Activated B cell treated with CpG ODN at 0.5 μM for 24 hours (primary cell): ENCODE data around the gene ZNF547. TPM values are rescaled to one million over a fixed set of nuclear protein-coding genes. Genes with fewer than 3 reads are reported as not detected.
A peak's percentile ranks its signal among the peaks of the same experiment; 100 is the strongest.

ENCODE experiments used
- ATAC-seq: fragments of 200-7000 bp; cut with Tn5 transposase; one replicate; pipeline ENCODE4 v1.10.0; 2021; ENCODE audit warnings: low read depth, mild to moderate bottlenecking, moderate library complexity
- CTCF ChIA-PET: fragments of 350-600 bp; sonication (Branson Sonifier 250); formaldehyde crosslinking; loops from one replicate; lab custom pipeline; 2021; ENCODE audit warnings: antibody characterized with exemption; lab: Charles Lee
- POLR2A ChIA-PET: fragments of 350-600 bp; sonication (Branson Sonifier 250); formaldehyde crosslinking; loops from one replicate; lab custom pipeline; 2021; ENCODE audit warnings: antibody characterized with exemption; lab: Charles Lee
- DNase-seq: peaks from one replicate; pipeline ENCODE4 v3.0.0; 2022
- H3K27ac Mint-ChIP-seq: one replicate; pipeline ENCODE4 v1.8.0; 2020; ENCODE audit warnings: mixed read lengths
- H3K27me3 Mint-ChIP-seq: one replicate; pipeline ENCODE4 v1.8.0; 2021; ENCODE audit warnings: mixed read lengths
- H3K36me3 Mint-ChIP-seq: one replicate; pipeline ENCODE4 v1.8.0; 2021; ENCODE audit warnings: low read depth, mixed read lengths
- H3K4me1 Mint-ChIP-seq: one replicate; pipeline ENCODE4 v1.8.0; 2021; ENCODE audit warnings: mixed read lengths
- H3K4me3 Mint-ChIP-seq: one replicate; pipeline ENCODE4 v1.8.0; 2020; ENCODE audit warnings: mild to moderate bottlenecking, mixed read lengths
- H3K9me3 Mint-ChIP-seq: one replicate; pipeline ENCODE4 v1.8.0; 2020; ENCODE audit warnings: mixed read lengths
- CTCF ChIP-seq: fragments of 200-600 bp; IDR thresholded peaks from one replicate; pipeline ENCODE4 v1.8.0; 2022; ENCODE audit warnings: antibody characterized with exemption, mild to moderate bottlenecking
- intact Hi-C: fragments of 100-400 bp; cut with micrococcal nuclease; formaldehyde crosslinking; loops from one replicate; pipeline ENCODE4 v1.15.1; 2024
- total RNA-seq: library from RNA; stranded (reverse); gene quantifications from 2 replicates; pipeline ENCODE4 v1.2.3, GENCODE V29; 2022

Gene ZNF547
- total RNA-seq: 6.0 and 6.3 TPM in 2 replicates

- H3K4me3 Mint-ChIP-seq: peak within 1 kb of the TSS; percentile 92
These were observed at the start of gene ZNF547, which contains the start of gene TRAPPC2B for GRCh38 chr19:57362997-57363687. TSS of gene ZNF547 (plus strand) at chr19:57363551. CDS start at chr19:57368556, 5,005 bp downstream. TSS of gene TRAPPC2B (plus strand) at chr19:57363551. CDS start at chr19:57364834, 1,283 bp downstream.

GRCh38 chr19:57314146-57314545 is 49.2 kb upstream of the ZNF547 start:
- ATAC-seq (no peak), DNase-seq (no peak)
- TF ChIP-seq CTCF: no peak
- POLR2A ChIA-PET: no interaction called here
- H3K36me3 Mint-ChIP-seq: no peaks in the 10 kb centered on the region
- intact Hi-C loops: no loop called here
- CTCF ChIA-PET: no interaction called here
- no peak overlapping the region for H3K27ac Mint-ChIP-seq
- H3K27me3 Mint-ChIP-seq: peaks cover 35% of the 10 kb centered on the region
- H3K9me3 Mint-ChIP-seq: no peaks in the 10 kb centered on the region
- H3K4me3 Mint-ChIP-seq: no peak overlapping the region
- H3K4me1 Mint-ChIP-seq: no peaks in the 10 kb centered on the region

More at GRCh38 chr19:57362997-57363687, at the start of gene ZNF547, which contains the start of gene TRAPPC2B:
- no peaks in the 10 kb centered on the region for H3K27me3 Mint-ChIP-seq
- ATAC-seq: peak; percentile 94
- TF ChIP-seq CTCF: no peak
- ChIA-PET POLR2A (interaction anchor here (0.6 to 1.9 kb wide), 9 partner anchors 11 to 216 kb away, joined by 3 to 22 read pairs (median 4); partner anchors contain the start of genes ZNF304, ZNF416, ZNF543 and ZNF548), CTCF (no interaction called here)
- H3K9me3 Mint-ChIP-seq: peaks cover 5% of the 10 kb centered on the region
- peaks cover 17% of the 10 kb centered on the region for H3K4me1 Mint-ChIP-seq
- DNase-seq: peak; percentile 99
- intact Hi-C loops: loop anchor here (1.0 to 10.0 kb wide), 12 partner anchors 12 to 820 kb away; partner anchors contain the start of genes ZNF17, ZNF264, ZNF274 and ZNF304
- peak within 1 kb of the TSS; percentile 95 for H3K27ac Mint-ChIP-seq
- H3K36me3 Mint-ChIP-seq: peaks cover 37% of the 10 kb centered on the region

- POLR2A ChIA-PET: interaction anchor here (0.7 kb wide), 1 partner anchor 11 kb away, joined by 7 read pairs; no protein-coding TSS in a partner anchor
- CTCF ChIA-PET: no interaction called here
- H3K27ac Mint-ChIP-seq: no peak overlapping the region
These were observed 45.8 kb upstream of the ZNF547 start for GRCh38 chr19:57317503-57317902.

GRCh38 chr19:57319869-57320179 is 43.5 kb upstream of the ZNF547 start:
- no peak for TF ChIP-seq CTCF
- Mint-ChIP-seq H3K4me1 (peaks cover 30% of the 10 kb centered on the region), H3K27me3 (peaks cover 23% of the 10 kb centered on the region), H3K9me3 (peaks cover 2% of the 10 kb centered on the region), H3K27ac (peak overlapping the region; percentile 98), H3K36me3 (peaks cover 28% of the 10 kb centered on the region), H3K4me3 (peak overlapping the region; percentile 95)
- ChIA-PET CTCF (no interaction called here), POLR2A (interaction anchor here (0.6 to 1.9 kb wide), 7 partner anchors 31 to 1794 kb away, joined by 3 to 6 read pairs (median 5); partner anchors contain the start of genes TRAPPC2B, ZNF264, ZNF304 and ZNF547)
- intact Hi-C loops: loop anchor here (1.0 kb wide), 6 partner anchors 31 to 115 kb away; partner anchors contain the start of genes TRAPPC2B, ZNF304, ZNF460 and ZNF547
- no peak for DNase-seq
- ATAC-seq: no peak

More at GRCh38 chr19:57317503-57317902, 45.8 kb upstream of the ZNF547 start:
- DNase-seq (no peak), ATAC-seq (no peak)
- intact Hi-C loops: no loop called here
- Mint-ChIP-seq H3K27me3 (peaks cover 35% of the 10 kb centered on the region), H3K36me3 (peaks cover 7% of the 10 kb centered on the region), H3K4me3 (no peak overlapping the region), H3K9me3 (no peaks in the 10 kb centered on the region), H3K4me1 (peaks cover 23% of the 10 kb centered on the region)
- no peak for TF ChIP-seq CTCF
